Measurements from ENCODE around the gene GLT1D1.

GLT1D1 gene

DNA sequence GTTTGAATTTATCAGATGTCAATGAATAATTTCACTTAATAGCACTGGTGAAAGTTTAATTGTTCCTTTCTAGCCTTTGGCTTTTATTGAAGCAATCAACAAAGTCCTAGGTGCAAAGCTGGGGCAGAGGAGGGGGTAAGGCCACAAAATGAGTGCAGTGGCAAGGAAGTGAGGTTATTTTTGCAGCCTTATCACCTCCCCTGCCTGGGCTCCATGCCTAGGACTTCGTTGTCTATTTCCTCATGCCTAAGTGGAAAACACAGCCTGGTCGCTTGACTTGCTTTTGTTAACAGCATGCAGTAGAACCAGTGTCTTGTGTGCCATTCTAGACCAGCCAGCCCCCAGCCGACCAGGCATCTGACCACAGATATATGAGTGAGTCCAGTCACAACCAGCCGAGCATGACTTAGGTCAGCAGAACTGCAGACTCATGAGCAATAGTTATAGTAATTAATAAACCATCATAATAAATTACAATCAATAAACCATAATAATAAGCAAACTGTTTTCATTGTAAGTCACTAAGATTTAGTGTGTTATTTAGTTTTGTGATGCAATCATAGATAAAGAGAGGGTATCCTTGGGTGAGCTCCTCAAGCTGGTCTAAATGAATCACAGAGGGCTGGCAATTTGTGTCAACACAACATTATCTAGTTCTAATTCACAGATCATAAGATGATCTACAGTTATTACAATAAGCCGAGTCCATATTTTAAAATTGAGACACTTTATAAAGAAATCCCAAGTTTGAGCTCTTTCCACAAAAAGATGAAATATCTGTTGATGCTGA is 156.8 kb downstream of the GLT1D1 start:
- Histone ChIP-seq H3K36me3 (ENCODE audit: insufficient read depth, low read length) (no peaks in the 10 kb centered on the region), H3K9me3 (ENCODE audit: low read depth, low read length) (no peaks in the 10 kb centered on the region), H3K9ac (ENCODE audit: insufficient read length) (no peak overlapping the region), H3K4me3 (no peak overlapping the region), H3K27ac (no peak overlapping the region)
- no peak for DNase-seq (ENCODE audit: low read depth, low spot score)
- TF ChIP-seq FOXP2 (optimal IDR thresholded peaks at IDR 0.05; ENCODE audit: control extremely low read depth, extremely low read length, insufficient read depth) (no peak), EZH2 (IDR thresholded peaks at IDR 0.05) (no peak), POLR2AphosphoS5 (IDR thresholded peaks at IDR 0.05; ENCODE audit: borderline replicate concordance, low read depth, low read length) (no peak)

- no peaks in the 10 kb centered on the region for H3K9me3 ChIP-seq (ENCODE audit: low read depth, low read length)
- no peak for DNase-seq (ENCODE audit: low read depth, low spot score)
- H3K4me3 ChIP-seq: no peak overlapping the region
- no peaks in the 10 kb centered on the region for H3K36me3 ChIP-seq (ENCODE audit: insufficient read depth, low read length)
- H3K9ac ChIP-seq (ENCODE audit: insufficient read length): no peak overlapping the region
- TF ChIP-seq FOXP2 (optimal IDR thresholded peaks at IDR 0.05; ENCODE audit: control extremely low read depth, extremely low read length, insufficient read depth) (no peak), EZH2 (IDR thresholded peaks at IDR 0.05) (no peak), POLR2AphosphoS5 (IDR thresholded peaks at IDR 0.05; ENCODE audit: borderline replicate concordance, low read depth, low read length) (no peak)
- H3K27ac ChIP-seq: no peak overlapping the region
Observed at GRCh38 chr12:129016159-129016558, 162.9 kb downstream of the GLT1D1 start.

GRCh38 chr12:129025055-129025454 is 171.8 kb downstream of the GLT1D1 start:
- TF ChIP-seq FOXP2 (optimal IDR thresholded peaks at IDR 0.05; ENCODE audit: control extremely low read depth, extremely low read length, insufficient read depth): no peak
- no peak for TF ChIP-seq POLR2AphosphoS5 (IDR thresholded peaks at IDR 0.05; ENCODE audit: borderline replicate concordance, low read depth, low read length)
- no peak for TF ChIP-seq EZH2 (IDR thresholded peaks at IDR 0.05)
- DNase-seq (ENCODE audit: low read depth, low spot score): no peak
- H3K27ac ChIP-seq: no peak overlapping the region

DNA sequence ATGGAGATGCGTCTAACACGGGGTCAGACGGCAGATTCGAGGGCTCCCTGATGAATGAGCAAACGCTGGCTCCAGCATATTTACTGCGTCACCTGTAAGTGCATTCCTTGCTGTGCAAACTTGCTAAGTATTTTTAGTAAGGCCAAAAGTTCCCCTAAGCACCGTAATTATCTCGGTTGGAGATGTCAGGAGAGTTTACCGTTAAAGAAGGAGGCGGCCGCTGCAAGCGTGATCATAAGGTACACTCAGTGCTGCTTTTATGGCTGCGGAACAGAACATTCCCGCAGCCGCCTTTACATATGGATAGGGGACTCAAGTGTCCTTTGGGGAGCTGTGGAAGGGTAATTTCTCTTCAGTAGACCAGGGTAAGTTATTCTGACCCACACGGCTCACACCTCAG is 175.6 kb downstream of the GLT1D1 start:
- no peak overlapping the region for H3K4me3 ChIP-seq
- H3K27ac ChIP-seq: no peak overlapping the region
- H3K9ac ChIP-seq (ENCODE audit: insufficient read length): no peak overlapping the region
- no peaks in the 10 kb centered on the region for H3K9me3 ChIP-seq (ENCODE audit: low read depth, low read length)
- H3K36me3 ChIP-seq (ENCODE audit: insufficient read depth, low read length): no peaks in the 10 kb centered on the region
- no peak for DNase-seq (ENCODE audit: low read depth, low spot score)
- TF ChIP-seq FOXP2 (optimal IDR thresholded peaks at IDR 0.05; ENCODE audit: control extremely low read depth, extremely low read length, insufficient read depth): no peak
- TF ChIP-seq EZH2 (IDR thresholded peaks at IDR 0.05): no peak
- no peak for TF ChIP-seq POLR2AphosphoS5 (IDR thresholded peaks at IDR 0.05; ENCODE audit: borderline replicate concordance, low read depth, low read length)

More at GRCh38 chr12:129025055-129025454, 171.8 kb downstream of the GLT1D1 start:
- H3K9me3 ChIP-seq (ENCODE audit: low read depth, low read length): no peaks in the 10 kb centered on the region
- H3K9ac ChIP-seq (ENCODE audit: insufficient read length): no peak overlapping the region
- no peak overlapping the region for H3K4me3 ChIP-seq
- H3K36me3 ChIP-seq (ENCODE audit: insufficient read depth, low read length): no peaks in the 10 kb centered on the region

All from SK-N-MC (cell line).